Inferior parietal cortex (tissue), 1 donor: ENCODE measurements around the gene NTM.
"Not testable (repeated sequence)": the region's sequence is repeated elsewhere in the genome, so short reads cannot be mapped to it uniquely, and the experiment has no call there.

ENCODE experiments used
- DNase-seq: peaks from one replicate; pipeline ENCODE4 v3.0.0-alpha.2; 2016; ENCODE audit errors: extremely low spot score

The NTM gene

GRCh38 chr11:131668500-131669400, 298.3 kb downstream of the NTM start:
- DNase-seq: no peak

GRCh38 chr11:131669401-131669780, 299.0 kb downstream of the NTM start:
- DNase-seq: no peak

GRCh38 chr11:131670876-131671275, 300.5 kb downstream of the NTM start:
- DNase-seq: no peak

- no peak for DNase-seq
Measured at GRCh38 chr11:131671320-131671719, 300.9 kb downstream of the NTM start.

- peak; percentile 43 for DNase-seq
Measured at GRCh38 chr11:131671734-131672133, 301.3 kb downstream of the NTM start.

GRCh38 chr11:131672191-131672590, 301.8 kb downstream of the NTM start:
- DNase-seq: peak; percentile 5

- DNase-seq: peak; percentile 90
Measured at GRCh38 chr11:131674051-131674755, 303.8 kb downstream of the NTM start.

- DNase-seq: no peak
Measured at GRCh38 chr11:131675121-131675888, 304.9 kb downstream of the NTM start.

GRCh38 chr11:131677828-131678470, 307.5 kb downstream of the NTM start:
- no peak for DNase-seq

- DNase-seq: no peak
Measured at GRCh38 chr11:131678658-131679340, 308.4 kb downstream of the NTM start.

- DNase-seq: not testable (repeated sequence)
Measured at GRCh38 chr11:131680448-131680847, 310.0 kb downstream of the NTM start.

GRCh38 chr11:131681920-131682319, 311.5 kb downstream of the NTM start:
- no peak for DNase-seq

- no peak for DNase-seq
Measured at GRCh38 chr11:131682373-131683015, 312.1 kb downstream of the NTM start.

- DNase-seq: no peak
Measured at GRCh38 chr11:131683131-131683530, 312.7 kb downstream of the NTM start.

- no peak for DNase-seq
Measured at GRCh38 chr11:131683666-131684065, 313.3 kb downstream of the NTM start.

- DNase-seq: no peak
Measured at GRCh38 chr11:131684111-131685060, 314.0 kb downstream of the NTM start.

GRCh38 chr11:131685206-131685605, 314.8 kb downstream of the NTM start:
- no peak for DNase-seq

- no peak for DNase-seq
Measured at GRCh38 chr11:131685906-131686305, 315.5 kb downstream of the NTM start.

GRCh38 chr11:131686836-131687235, 316.4 kb downstream of the NTM start:
- no peak for DNase-seq
